Measurements from ENCODE around the gene CPE.
"Not testable (repeated sequence)": the region's sequence is repeated elsewhere in the genome, so short reads cannot be mapped to it uniquely, and the experiment has no call there.

CPE gene

GRCh38 chr4:165450871-165451270, 72.1 kb downstream of the CPE start:
- DNase-seq (ENCODE audit: low read depth) = no peak
- TF ChIP-seq, protein P1, sequence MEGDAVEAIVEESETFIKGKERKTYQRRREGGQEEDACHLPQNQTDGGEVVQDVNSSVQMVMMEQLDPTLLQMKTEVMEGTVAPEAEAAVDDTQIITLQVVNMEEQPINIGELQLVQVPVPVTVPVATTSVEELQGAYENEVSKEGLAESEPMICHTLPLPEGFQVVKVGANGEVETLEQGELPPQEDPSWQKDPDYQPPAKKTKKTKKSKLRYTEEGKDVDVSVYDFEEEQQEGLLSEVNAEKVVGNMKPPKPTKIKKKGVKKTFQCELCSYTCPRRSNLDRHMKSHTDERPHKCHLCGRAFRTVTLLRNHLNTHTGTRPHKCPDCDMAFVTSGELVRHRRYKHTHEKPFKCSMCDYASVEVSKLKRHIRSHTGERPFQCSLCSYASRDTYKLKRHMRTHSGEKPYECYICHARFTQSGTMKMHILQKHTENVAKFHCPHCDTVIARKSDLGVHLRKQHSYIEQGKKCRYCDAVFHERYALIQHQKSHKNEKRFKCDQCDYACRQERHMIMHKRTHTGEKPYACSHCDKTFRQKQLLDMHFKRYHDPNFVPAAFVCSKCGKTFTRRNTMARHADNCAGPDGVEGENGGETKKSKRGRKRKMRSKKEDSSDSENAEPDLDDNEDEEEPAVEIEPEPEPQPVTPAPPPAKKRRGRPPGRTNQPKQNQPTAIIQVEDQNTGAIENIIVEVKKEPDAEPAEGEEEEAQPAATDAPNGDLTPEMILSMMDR (IDR thresholded peaks at IDR 0.05; ENCODE audit: insufficient read depth, low read depth, low read length, missing control alignments) = no peak
- no peak overlapping the region for H3K4me3 ChIP-seq (ENCODE audit: low read depth, low read length)

- DNase-seq (ENCODE audit: low read depth) = not testable (repeated sequence)
Measured at GRCh38 chr4:165453140-165453539, 74.3 kb downstream of the CPE start.

GRCh38 chr4:165454426-165454825, 75.6 kb downstream of the CPE start:
- no peak for DNase-seq (ENCODE audit: low read depth)
- TF ChIP-seq, protein P1 (IDR thresholded peaks at IDR 0.05; ENCODE audit: insufficient read depth, low read depth, low read length, missing control alignments) = no peak
- H3K4me3 ChIP-seq (ENCODE audit: low read depth, low read length) = no peak overlapping the region

More at GRCh38 chr4:165453140-165453539, 74.3 kb downstream of the CPE start:
- not testable (repeated sequence) for H3K4me3 ChIP-seq (ENCODE audit: low read depth, low read length)

DNA sequence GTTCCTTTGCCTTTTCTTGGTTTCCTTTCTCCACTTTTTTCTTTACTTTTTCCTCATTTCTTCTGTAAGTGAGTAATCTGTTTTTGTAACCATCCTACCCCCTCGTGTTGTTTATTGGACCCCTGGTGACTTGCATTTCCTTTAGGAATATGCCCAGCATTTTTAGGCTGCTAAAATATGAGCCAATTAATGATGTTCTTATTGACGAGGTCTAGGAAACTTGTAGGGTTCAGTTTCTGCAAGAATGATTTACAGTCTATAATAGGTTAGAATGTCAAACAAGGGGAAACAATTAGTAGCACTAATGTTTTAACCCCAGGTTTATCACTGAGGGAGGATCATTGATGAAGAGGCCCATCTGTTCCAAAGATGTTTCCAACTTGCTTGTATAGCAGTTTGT, 79.0 kb downstream of the CPE start:
- TF ChIP-seq, protein P1 (IDR thresholded peaks at IDR 0.05; ENCODE audit: insufficient read depth, low read depth, low read length, missing control alignments) = no peak
- no peak for DNase-seq (ENCODE audit: low read depth)

DNA sequence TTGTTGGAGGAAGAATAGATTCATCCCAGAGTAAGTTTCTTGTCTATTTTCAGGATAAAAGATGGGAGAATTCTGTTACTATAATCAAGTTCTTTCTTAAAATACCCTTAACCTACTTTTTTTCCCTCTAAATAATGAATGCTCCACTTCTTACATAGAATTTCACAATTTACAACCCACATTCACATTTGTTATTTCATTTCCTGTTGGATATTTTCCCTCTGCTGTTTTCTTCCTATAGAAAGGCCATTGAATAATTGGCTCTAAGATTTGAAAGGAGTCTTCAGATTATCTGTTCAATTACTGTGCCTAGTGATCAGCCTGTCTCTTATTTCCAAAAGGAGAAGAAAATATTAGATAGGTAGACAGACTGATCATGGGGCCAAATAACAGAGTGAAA, 79.7 kb downstream of the CPE start:
- TF ChIP-seq, protein P1 (IDR thresholded peaks at IDR 0.05; ENCODE audit: insufficient read depth, low read depth, low read length, missing control alignments) = no peak
- H3K4me3 ChIP-seq (ENCODE audit: low read depth, low read length) = no peak overlapping the region
- DNase-seq (ENCODE audit: low read depth) = no peak

More for the DNA sequence above, 79.0 kb downstream of the CPE start:
- H3K4me3 ChIP-seq (ENCODE audit: low read depth, low read length) = no peak overlapping the region

- TF ChIP-seq, protein P1 (IDR thresholded peaks at IDR 0.05; ENCODE audit: insufficient read depth, low read depth, low read length, missing control alignments) = no peak
- no peak overlapping the region for H3K4me3 ChIP-seq (ENCODE audit: low read depth, low read length)
- DNase-seq (ENCODE audit: low read depth) = no peak
Measured at GRCh38 chr4:165461159-165461821, 82.5 kb downstream of the CPE start.

GRCh38 chr4:165462009-165462408, 83.2 kb downstream of the CPE start:
- TF ChIP-seq, protein P1 (IDR thresholded peaks at IDR 0.05; ENCODE audit: insufficient read depth, low read depth, low read length, missing control alignments) = no peak
- no peak for DNase-seq (ENCODE audit: low read depth)
- no peak overlapping the region for H3K4me3 ChIP-seq (ENCODE audit: low read depth, low read length)

Data from GM12865 (cell line).